Spleen (tissue), 10 donors: ENCODE data around the gene TTC9C. TPM values are rescaled to one million over a fixed set of nuclear protein-coding genes. Genes with fewer than 3 reads are reported as not detected.

Source experiments
- polyA plus RNA-seq, 3 donors: library from polyadenylated mRNA; stranded (reverse); fragments of 200-250 nt; gene quantifications; one replicate each; pipeline ENCODE4 v1.2.1, GENCODE V29; 2013
- total RNA-seq, 7 donors: library from RNA; depleted of rRNA in 3 of 7; stranded (reverse); fragments of >200 nt in 3 of 7; fragmentation: NEBNext Ultra II Directional in 4 of 7; extraction: Animal tissue kit (Norgen Biotek cat#: 25700) in 4 of 7; gene quantifications; one replicate each; pipeline versions ENCODE4 v1.1.0 to v1.2.1, GENCODE V29; 2016 to 2021
- donor health status: healthy with polysubstance abuse.
- donor health status: DM: no; HTN: no; CAD: no; lungs with moderate emphysema.
- donor health status: DM: no; HTN: no; CAD: no.
- donor health status: Bipolar disorder and iron deficiency.
- donor health status: healthy.
- donor health status: DM: no; HTN: no; CAD: no.
- donor health status: DM: yes; HTN: yes; CAD: no.

TTC9C gene
- total and polyA plus RNA-seq, 10 donors, result 25.4 to 47.1 (median 30.9) TPM

Other genes starting within 250 kb of the TTC9C start
- 100 to 1,000 TPM; 168 to 370 (median 289) TPM for gene AHNAK, start 181.7 kb upstream of the TTC9C start, total RNA-seq
- gene AHNAK, start 181.7 kb upstream of the TTC9C start, polyA plus RNA-seq, result 10 to 100 TPM; 11.8 to 24.0 (median 12.0) TPM
- 1,000 to 10,000 TPM in 6 of 7 donors, 100 to 1,000 TPM in 1; 989 to 1,475 (median 1,270) TPM for gene EEF1G, start 154.6 kb upstream of the TTC9C start, total RNA-seq
- 1,000 to 10,000 TPM; 2,364 to 2,501 (median 2,474) TPM for gene EEF1G, start 154.6 kb upstream of the TTC9C start, polyA plus RNA-seq
- gene TUT1, start 137.0 kb upstream of the TTC9C start, total RNA-seq, result 10 to 100 TPM; 14.4 to 30.9 (median 20.1) TPM
- gene TUT1, start 137.0 kb upstream of the TTC9C start, polyA plus RNA-seq, result 10 to 100 TPM; 14.5 to 24.1 (median 16.1) TPM
- gene MTA2, start 126.6 kb upstream of the TTC9C start, total RNA-seq, result 100 to 1,000 TPM; 102 to 154 (median 114) TPM
- gene MTA2, start 126.6 kb upstream of the TTC9C start, polyA plus RNA-seq, result 10 to 100 TPM; 55.3 to 94.6 (median 58.5) TPM
- 100 to 1,000 TPM in 5 of 7 donors, 10 to 100 TPM in 2; 46.7 to 159 (median 116) TPM for gene EML3, start 115.7 kb upstream of the TTC9C start, total RNA-seq
- gene EML3, start 115.7 kb upstream of the TTC9C start, polyA plus RNA-seq, result 100 to 1,000 TPM in 1 of 3 donors, 10 to 100 TPM in 2; 51.0 to 116 (median 78.6) TPM
- 1 to 10 TPM; 4.3 to 8.8 (median 5.6) TPM for gene ROM1, start 115.2 kb upstream of the TTC9C start, total RNA-seq
- 10 to 100 TPM in 1 of 3 donors, 1 to 10 TPM in 2; 4.2 to 15.0 (median 6.1) TPM for gene ROM1, start 115.2 kb upstream of the TTC9C start, polyA plus RNA-seq
- gene B3GAT3, start 106.5 kb upstream of the TTC9C start, total RNA-seq, result 10 to 100 TPM; 25.2 to 43.7 (median 37.1) TPM
- 10 to 100 TPM; 41.9 to 65.7 (median 63.1) TPM for gene B3GAT3, start 106.5 kb upstream of the TTC9C start, polyA plus RNA-seq
- gene GANAB, start 81.9 kb upstream of the TTC9C start, total RNA-seq, result 100 to 1,000 TPM; 122 to 245 (median 198) TPM
- gene GANAB, start 81.9 kb upstream of the TTC9C start, polyA plus RNA-seq, result 10 to 100 TPM; 49.0 to 72.4 (median 53.6) TPM
- 10 to 100 TPM; 16.9 to 34.5 (median 24.8) TPM for gene INTS5, start 75.2 kb upstream of the TTC9C start, total RNA-seq
- 10 to 100 TPM in 1 of 3 donors, 1 to 10 TPM in 2; 4.4 to 13.7 (median 7.0) TPM for gene INTS5, start 75.2 kb upstream of the TTC9C start, polyA plus RNA-seq
- 10 to 100 TPM; 30.9 to 43.7 (median 42.5) TPM for gene C11orf98, start 63.3 kb upstream of the TTC9C start, total RNA-seq
- gene C11orf98, start 63.3 kb upstream of the TTC9C start, polyA plus RNA-seq, result 100 to 1,000 TPM; 144 to 164 (median 152) TPM
- 10 to 100 TPM in 6 of 7 donors, 1 to 10 TPM in 1; 3.0 to 19.4 (median 13.2) TPM for gene CSKMT, start 63.2 kb upstream of the TTC9C start, total RNA-seq
- gene CSKMT, start 63.2 kb upstream of the TTC9C start, polyA plus RNA-seq, result 10 to 100 TPM; 32.6 to 59.4 (median 40.3) TPM
- 1 to 10 TPM; 4.9 to 6.5 (median 5.9) TPM for gene UQCC3, start 56.8 kb upstream of the TTC9C start, total RNA-seq
- 10 to 100 TPM; 20.2 to 23.7 (median 23.3) TPM for gene UQCC3, start 56.8 kb upstream of the TTC9C start, polyA plus RNA-seq
- gene LBHD1, start 56.2 kb upstream of the TTC9C start, total RNA-seq, result 10 to 100 TPM in 6 of 7 donors, 1 to 10 TPM in 1; 10.0 to 20.2 (median 12.8) TPM
- 10 to 100 TPM in 2 of 3 donors, 1 to 10 TPM in 1; 7.3 to 21.2 (median 15.1) TPM for gene LBHD1, start 56.2 kb upstream of the TTC9C start, polyA plus RNA-seq
- 100 to 1,000 TPM in 6 of 7 donors, 10 to 100 TPM in 1; 93.8 to 158 (median 128) TPM for gene UBXN1, start 49.4 kb upstream of the TTC9C start, total RNA-seq
- 100 to 1,000 TPM; 198 to 209 (median 203) TPM for gene UBXN1, start 49.4 kb upstream of the TTC9C start, polyA plus RNA-seq
- not detected for gene LRRN4CL, start 39.0 kb upstream of the TTC9C start, total RNA-seq
- under 1 TPM; 0.04 to 0.48 (median 0.17) TPM for gene LRRN4CL, start 39.0 kb upstream of the TTC9C start, polyA plus RNA-seq
- gene BSCL2, start 21.1 kb upstream of the TTC9C start, total RNA-seq, result 10 to 100 TPM; 25.6 to 66.0 (median 34.4) TPM
- gene BSCL2, start 21.1 kb upstream of the TTC9C start, polyA plus RNA-seq, result 10 to 100 TPM; 47.7 to 62.6 (median 47.8) TPM
- not detected for gene GNG3, start 20.8 kb upstream of the TTC9C start, total RNA-seq
- gene GNG3, start 20.8 kb upstream of the TTC9C start, polyA plus RNA-seq, result under 1 TPM in 2 of 3 donors, not detected in 1; 0.12 to 0.13 TPM
- 10 to 100 TPM; 39.3 to 62.8 (median 48.5) TPM for gene HNRNPUL2, start 1.0 kb upstream of the TTC9C start, total RNA-seq
- 10 to 100 TPM; 26.4 to 37.1 (median 29.3) TPM for gene HNRNPUL2, start 1.0 kb upstream of the TTC9C start, polyA plus RNA-seq
- 10 to 100 TPM in 5 of 7 donors, 1 to 10 TPM in 2; 6.6 to 14.5 (median 11.1) TPM for gene ZBTB3, start 25.7 kb downstream of the TTC9C start, total RNA-seq
- 1 to 10 TPM; 3.2 to 4.9 (median 3.9) TPM for gene ZBTB3, start 25.7 kb downstream of the TTC9C start, polyA plus RNA-seq
- gene POLR2G, start 33.1 kb downstream of the TTC9C start, total RNA-seq, result 10 to 100 TPM; 52.1 to 74.0 (median 60.2) TPM
- gene POLR2G, start 33.1 kb downstream of the TTC9C start, polyA plus RNA-seq, result 100 to 1,000 TPM; 129 to 153 (median 135) TPM
- gene TAF6L, start 42.9 kb downstream of the TTC9C start, total RNA-seq, result 10 to 100 TPM; 16.6 to 28.8 (median 23.7) TPM
- 10 to 100 TPM; 11.9 to 37.5 (median 21.1) TPM for gene TAF6L, start 42.9 kb downstream of the TTC9C start, polyA plus RNA-seq
- 10 to 100 TPM; 39.0 to 80.8 (median 48.3) TPM for gene TMEM179B, start 58.9 kb downstream of the TTC9C start, total RNA-seq
- 10 to 100 TPM; 46.1 to 57.1 (median 54.6) TPM for gene TMEM179B, start 58.9 kb downstream of the TTC9C start, polyA plus RNA-seq
- 10 to 100 TPM; 11.2 to 27.8 (median 13.6) TPM for gene TMEM223, start 63.5 kb downstream of the TTC9C start, total RNA-seq
- 10 to 100 TPM; 19.0 to 32.8 (median 25.0) TPM for gene TMEM223, start 63.5 kb downstream of the TTC9C start, polyA plus RNA-seq
- 100 to 1,000 TPM in 4 of 7 donors, 10 to 100 TPM in 3; 87.7 to 125 (median 118) TPM for gene NXF1, start 77.0 kb downstream of the TTC9C start, total RNA-seq
- gene NXF1, start 77.0 kb downstream of the TTC9C start, polyA plus RNA-seq, result 100 to 1,000 TPM in 2 of 3 donors, 10 to 100 TPM in 1; 83.1 to 271 (median 194) TPM
- 10 to 100 TPM; 40.5 to 50.7 (median 43.7) TPM for gene STX5, start 103.6 kb downstream of the TTC9C start, total RNA-seq
- 10 to 100 TPM; 20.9 to 27.0 (median 23.5) TPM for gene STX5, start 103.6 kb downstream of the TTC9C start, polyA plus RNA-seq
- gene TEX54, start 104.4 kb downstream of the TTC9C start, total RNA-seq, result not detected
- not detected for gene TEX54, start 104.4 kb downstream of the TTC9C start, polyA plus RNA-seq
- gene WDR74, start 111.1 kb downstream of the TTC9C start, total RNA-seq, result 10 to 100 TPM; 29.0 to 62.2 (median 46.4) TPM
- 10 to 100 TPM; 56.0 to 66.2 (median 60.1) TPM for gene WDR74, start 111.1 kb downstream of the TTC9C start, polyA plus RNA-seq
- gene SLC3A2, start 152.4 kb downstream of the TTC9C start, total RNA-seq, result 100 to 1,000 TPM; 102 to 138 (median 114) TPM
- gene SLC3A2, start 152.4 kb downstream of the TTC9C start, polyA plus RNA-seq, result 10 to 100 TPM; 48.7 to 58.4 (median 52.8) TPM
- not detected for gene CHRM1, start 192.9 kb downstream of the TTC9C start, total RNA-seq
- not detected for gene CHRM1, start 192.9 kb downstream of the TTC9C start, polyA plus RNA-seq